ENCODE results near the gene FGD4.

- TF ChIP-seq CTCF (IDR thresholded peaks at IDR 0.05) (no peak), POLR2A (IDR thresholded peaks at IDR 0.05) (no peak)
Measured at GRCh38 chr12:32398181-32398580, 1.2 kb upstream of the FGD4 start.
